ENCODE data around the gene PRKACA. TPM values are rescaled to one million over a fixed set of nuclear protein-coding genes. Genes with fewer than 3 reads are reported as not detected.
"Not testable (repeated sequence)": the region's sequence is repeated elsewhere in the genome, so short reads cannot be mapped to it uniquely, and the experiment has no call there.

The PRKACA gene
- total and polyA plus RNA-seq, 4 donors: 43.7 to 103 (median 67.9) TPM

GRCh38 chr19:14048443-14049153, 69.0 kb downstream of the PRKACA start:
- peaks cover 0 to 5% (median 1%) of the 10 kb centered on the region in 4 donors for H3K9me3 ChIP-seq (ENCODE audit: control insufficient read depth in 4 of 4, insufficient read depth in 3 of 4, low read length in 3 of 4)
- 77% methylated on average over 8 of the region's 8 CpGs for WGBS, 2 donors
- H3K9ac ChIP-seq (ENCODE audit: insufficient read depth in 1 of 2, low read length in 2 of 2): no peak overlapping the region
- DNase-seq (no peak), ATAC-seq (ENCODE audit: insufficient read depth, low FRiP score) (peak; percentile 72)
- peaks cover 0 to 24% (median 3%) of the 10 kb centered on the region in 4 donors for H3K36me3 ChIP-seq (ENCODE audit: control insufficient read depth in 4 of 4, insufficient read depth in 4 of 4, low read length in 4 of 4)
- H3K4me1 ChIP-seq (ENCODE audit: control insufficient read depth in 5 of 5, insufficient read depth in 5 of 5, low read length in 5 of 5): no peaks in the 10 kb centered on the region
- no peak overlapping the region for H3K4me3 ChIP-seq
- peak; percentile 62 for TF ChIP-seq CTCF (IDR thresholded peaks at IDR 0.05; ENCODE audit: control extremely low read depth, extremely low read depth)
- H3K27me3 ChIP-seq (ENCODE audit: control insufficient read depth in 3 of 3, insufficient read depth in 3 of 3, low read length in 2 of 3): no peaks in the 10 kb centered on the region
- no peak overlapping the region for H3K27ac ChIP-seq (ENCODE audit: low read depth in 1 of 2, low read length in 1 of 2)

DNA sequence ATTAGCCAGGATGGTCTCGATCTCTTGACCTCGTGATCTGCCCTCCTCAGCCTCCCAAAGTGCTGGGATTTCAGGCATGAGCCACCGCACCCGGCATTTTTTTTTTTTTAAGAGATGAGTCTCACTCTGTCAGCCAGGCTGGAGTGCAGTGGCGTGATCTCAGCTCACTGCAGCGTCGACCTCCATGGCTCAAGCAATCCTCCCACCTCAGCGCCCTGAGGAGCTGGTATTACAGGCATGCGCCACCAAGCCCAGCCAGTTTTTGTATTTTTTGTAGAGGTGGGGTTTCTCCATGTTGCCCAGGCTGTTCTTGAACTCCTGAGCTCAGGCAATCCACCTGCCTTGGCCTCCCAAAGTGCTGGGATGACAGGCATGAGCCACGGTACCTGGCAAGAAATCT, 69.7 kb downstream of the PRKACA start:
- H3K27me3 ChIP-seq (ENCODE audit: control insufficient read depth in 3 of 3, insufficient read depth in 3 of 3, low read length in 2 of 3); H3K9me3 ChIP-seq (ENCODE audit: control insufficient read depth in 4 of 4, insufficient read depth in 3 of 4, low read length in 3 of 4); H3K4me3 ChIP-seq; DNase-seq; H3K4me1 ChIP-seq (ENCODE audit: control insufficient read depth in 5 of 5, insufficient read depth in 5 of 5, low read length in 5 of 5); H3K27ac ChIP-seq (ENCODE audit: low read depth in 1 of 2, low read length in 1 of 2); ATAC-seq (ENCODE audit: insufficient read depth, low FRiP score); H3K9ac ChIP-seq (ENCODE audit: insufficient read depth in 1 of 2, low read length in 2 of 2): not testable (repeated sequence)
- H3K36me3 ChIP-seq (ENCODE audit: control insufficient read depth in 4 of 4, insufficient read depth in 4 of 4, low read length in 4 of 4): peaks cover 0 to 26% (median 0%) of the 10 kb centered on the region in 4 donors
- 96 to 99% methylated on average over 10 of the region's 10 CpGs for WGBS, 2 donors

- 62 to 63% methylated on average over 19 of the region's 19 CpGs for WGBS, 2 donors
- peak; percentile 73 to 85 (median 80) for DNase-seq
- peak overlapping the region in 1 of 2 donors; percentile 77 for H3K27ac ChIP-seq (ENCODE audit: low read depth in 1 of 2, low read length in 1 of 2)
- not testable (repeated sequence) for H3K4me3 ChIP-seq; H3K9me3 ChIP-seq (ENCODE audit: control insufficient read depth in 4 of 4, insufficient read depth in 3 of 4, low read length in 3 of 4); H3K27me3 ChIP-seq (ENCODE audit: control insufficient read depth in 3 of 3, insufficient read depth in 3 of 3, low read length in 2 of 3); ATAC-seq (ENCODE audit: insufficient read depth, low FRiP score); H3K4me1 ChIP-seq (ENCODE audit: control insufficient read depth in 5 of 5, insufficient read depth in 5 of 5, low read length in 5 of 5); H3K9ac ChIP-seq (ENCODE audit: insufficient read depth in 1 of 2, low read length in 2 of 2)
- H3K36me3 ChIP-seq (ENCODE audit: control insufficient read depth in 4 of 4, insufficient read depth in 4 of 4, low read length in 4 of 4): peaks cover 0 to 15% (median 0%) of the 10 kb centered on the region in 4 donors
- peak; percentile 17 for TF ChIP-seq CTCF (IDR thresholded peaks at IDR 0.05; ENCODE audit: control extremely low read depth, extremely low read depth)
Measured at GRCh38 chr19:14042659-14043608, 74.6 kb downstream of the PRKACA start.

Other genes starting within 250 kb of the PRKACA start
- gene NANOS3, start 240.6 kb downstream of the PRKACA start, total RNA-seq: 1 to 10 TPM in 1 of 2 donors, not detected in 1; 1.5 TPM
- under 1 TPM; 0.81 to 0.82 TPM for gene NANOS3, start 240.6 kb downstream of the PRKACA start, polyA plus RNA-seq
- gene BRME1, start 211.6 kb downstream of the PRKACA start, total RNA-seq: 1 to 10 TPM; 2.9 to 3.0 TPM
- gene BRME1, start 211.6 kb downstream of the PRKACA start, polyA plus RNA-seq: 1 to 10 TPM; 1.3 to 3.2 TPM
- gene CC2D1A, start 211.6 kb downstream of the PRKACA start, total RNA-seq: 10 to 100 TPM; 19.9 to 39.5 TPM
- 10 to 100 TPM; 19.3 to 38.9 TPM for gene CC2D1A, start 211.6 kb downstream of the PRKACA start, polyA plus RNA-seq
- 1 to 10 TPM in 1 of 2 donors, under 1 TPM in 1; 0.88 to 6.4 TPM for gene PODNL1, start 179.3 kb downstream of the PRKACA start, total RNA-seq
- under 1 TPM; 0.55 to 0.95 TPM for gene PODNL1, start 179.3 kb downstream of the PRKACA start, polyA plus RNA-seq
- 10 to 100 TPM; 13.8 to 37.9 TPM for gene DCAF15, start 165.3 kb downstream of the PRKACA start, total RNA-seq
- 10 to 100 TPM; 29.0 to 56.1 TPM for gene DCAF15, start 165.3 kb downstream of the PRKACA start, polyA plus RNA-seq
- 10 to 100 TPM; 10.1 to 18.6 TPM for gene RFX1, start 111.4 kb downstream of the PRKACA start, total RNA-seq
- 1 to 10 TPM; 5.7 to 5.9 TPM for gene RFX1, start 111.4 kb downstream of the PRKACA start, polyA plus RNA-seq
- under 1 TPM in 1 of 2 donors, not detected in 1; 0.52 TPM for gene RLN3, start 89.6 kb downstream of the PRKACA start, total RNA-seq
- under 1 TPM in 1 of 2 donors, not detected in 1; 0.50 TPM for gene RLN3, start 89.6 kb downstream of the PRKACA start, polyA plus RNA-seq
- 10 to 100 TPM in 1 of 2 donors, 1 to 10 TPM in 1; 8.4 to 21.5 TPM for gene IL27RA, start 86.0 kb downstream of the PRKACA start, total RNA-seq
- 10 to 100 TPM in 1 of 2 donors, 1 to 10 TPM in 1; 7.0 to 22.7 TPM for gene IL27RA, start 86.0 kb downstream of the PRKACA start, polyA plus RNA-seq
- gene PALM3, start 55.7 kb downstream of the PRKACA start, total RNA-seq: 10 to 100 TPM in 1 of 2 donors, under 1 TPM in 1; 0.71 to 14.3 TPM
- 10 to 100 TPM in 1 of 2 donors, 1 to 10 TPM in 1; 2.5 to 20.6 TPM for gene PALM3, start 55.7 kb downstream of the PRKACA start, polyA plus RNA-seq
- gene MISP3, start 45.0 kb downstream of the PRKACA start, total RNA-seq: 10 to 100 TPM in 1 of 2 donors, 1 to 10 TPM in 1; 3.5 to 10.7 TPM
- 10 to 100 TPM in 1 of 2 donors, 1 to 10 TPM in 1; 4.1 to 11.2 TPM for gene MISP3, start 45.0 kb downstream of the PRKACA start, polyA plus RNA-seq
- 1 to 10 TPM in 1 of 2 donors, under 1 TPM in 1; 0.37 to 1.0 TPM for gene C19orf67, start 32.0 kb downstream of the PRKACA start, total RNA-seq
- under 1 TPM in 1 of 2 donors, not detected in 1; 0.38 TPM for gene C19orf67, start 32.0 kb downstream of the PRKACA start, polyA plus RNA-seq
- gene SAMD1, start 27.0 kb downstream of the PRKACA start, total RNA-seq: 10 to 100 TPM; 32.9 to 48.8 TPM
- 10 to 100 TPM; 36.8 to 42.1 TPM for gene SAMD1, start 27.0 kb downstream of the PRKACA start, polyA plus RNA-seq
- gene ASF1B, start 18.8 kb upstream of the PRKACA start, total RNA-seq: 1 to 10 TPM; 2.4 to 3.5 TPM
- gene ASF1B, start 18.8 kb upstream of the PRKACA start, polyA plus RNA-seq: 1 to 10 TPM; 4.1 to 5.9 TPM
- gene ADGRL1, start 88.4 kb upstream of the PRKACA start, total RNA-seq: 10 to 100 TPM; 22.6 to 35.9 TPM
- gene ADGRL1, start 88.4 kb upstream of the PRKACA start, polyA plus RNA-seq: 10 to 100 TPM in 1 of 2 donors, 1 to 10 TPM in 1; 9.4 to 16.0 TPM